Measurements from ENCODE around the gene RNF181. TPM values are rescaled to one million over a fixed set of nuclear protein-coding genes. Genes with fewer than 3 reads are reported as not detected.
A peak's percentile ranks its signal among the peaks of the same experiment; 100 is the strongest.

The RNF181 gene
- total RNA-seq, 1 donor = 146 TPM

DNA sequence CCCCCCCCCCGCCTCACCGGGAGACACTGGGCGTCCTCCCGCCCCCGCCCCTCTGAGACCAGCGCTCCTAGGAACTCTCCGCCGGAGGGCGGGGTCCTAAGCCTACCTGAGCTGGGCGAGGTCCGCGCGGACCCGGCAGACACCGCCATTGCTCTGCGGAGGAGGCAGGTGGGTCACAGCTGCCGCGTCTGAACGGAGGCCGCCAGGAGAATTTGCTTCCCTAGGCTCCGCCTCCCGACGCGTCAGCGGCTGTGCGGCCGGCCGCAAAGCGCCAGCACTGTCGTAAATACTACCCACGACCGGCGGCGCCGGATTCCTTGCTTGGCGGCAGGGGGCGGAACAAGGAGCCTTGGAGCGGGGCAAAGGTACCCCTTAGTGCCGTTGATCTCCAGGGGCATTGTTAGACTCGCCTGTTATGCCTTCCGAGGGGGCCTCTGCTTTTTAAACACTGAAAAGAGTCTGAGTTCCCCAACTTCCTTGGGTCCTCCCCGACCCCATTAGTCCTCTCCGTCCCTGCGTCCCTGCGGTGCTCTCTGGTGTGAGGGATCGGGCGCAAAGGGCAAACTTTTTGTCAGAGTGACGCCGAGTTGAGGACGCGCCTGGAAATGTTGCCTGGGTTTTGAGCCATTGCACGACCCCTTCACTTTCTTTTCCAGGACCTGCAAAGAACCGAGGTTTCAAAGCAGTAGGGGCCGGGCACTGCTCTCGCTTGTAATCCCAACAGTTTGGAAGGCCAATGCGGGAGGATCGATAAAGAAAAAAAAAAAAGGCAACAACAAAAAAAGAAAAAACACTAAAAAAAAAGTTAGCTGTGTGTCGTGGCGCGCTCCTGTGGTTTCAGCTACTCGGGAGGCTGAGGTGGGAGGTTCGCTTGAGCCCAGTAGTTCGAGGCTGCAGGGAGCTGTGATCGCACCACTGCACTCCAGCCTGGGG is 34.0 kb upstream of the RNF181 start, which contains the start of gene GGCX:
Gene GGCX (minus strand): TSS at position 214 of the 933 bp plus-strand sequence. CDS start 65 bp downstream, at position 149.
- TF ChIP-seq, protein P1, sequence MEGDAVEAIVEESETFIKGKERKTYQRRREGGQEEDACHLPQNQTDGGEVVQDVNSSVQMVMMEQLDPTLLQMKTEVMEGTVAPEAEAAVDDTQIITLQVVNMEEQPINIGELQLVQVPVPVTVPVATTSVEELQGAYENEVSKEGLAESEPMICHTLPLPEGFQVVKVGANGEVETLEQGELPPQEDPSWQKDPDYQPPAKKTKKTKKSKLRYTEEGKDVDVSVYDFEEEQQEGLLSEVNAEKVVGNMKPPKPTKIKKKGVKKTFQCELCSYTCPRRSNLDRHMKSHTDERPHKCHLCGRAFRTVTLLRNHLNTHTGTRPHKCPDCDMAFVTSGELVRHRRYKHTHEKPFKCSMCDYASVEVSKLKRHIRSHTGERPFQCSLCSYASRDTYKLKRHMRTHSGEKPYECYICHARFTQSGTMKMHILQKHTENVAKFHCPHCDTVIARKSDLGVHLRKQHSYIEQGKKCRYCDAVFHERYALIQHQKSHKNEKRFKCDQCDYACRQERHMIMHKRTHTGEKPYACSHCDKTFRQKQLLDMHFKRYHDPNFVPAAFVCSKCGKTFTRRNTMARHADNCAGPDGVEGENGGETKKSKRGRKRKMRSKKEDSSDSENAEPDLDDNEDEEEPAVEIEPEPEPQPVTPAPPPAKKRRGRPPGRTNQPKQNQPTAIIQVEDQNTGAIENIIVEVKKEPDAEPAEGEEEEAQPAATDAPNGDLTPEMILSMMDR (IDR thresholded peaks at IDR 0.05; ENCODE audit: extremely low read depth, low read depth, low read length) = no peak
- Histone ChIP-seq H3K79me2 (ENCODE audit: insufficient read depth, low read length) (peaks cover 44% of the 10 kb centered on the region), H3K4me2 (ENCODE audit: insufficient read depth, low read length) (peak within 1 kb of the TSS; percentile 97), H3K27me3 (ENCODE audit: insufficient read depth, low read length) (no peaks in the 10 kb centered on the region), H3K4me1 (ENCODE audit: insufficient read depth, low read length) (peaks cover 12% of the 10 kb centered on the region), H4K20me1 (ENCODE audit: insufficient read depth, low read length) (peaks cover 13% of the 10 kb centered on the region), H3K4me3 (ENCODE audit: insufficient read depth, low read length) (peak within 1 kb of the TSS; percentile 98), H3K27ac (ENCODE audit: low read depth, low read length) (peak within 1 kb of the TSS; percentile 72), H2AFZ (ENCODE audit: low read length) (peak within 1 kb of the TSS; percentile 100), H3K9me3 (ENCODE audit: low read depth, low read length) (no peaks in the 10 kb centered on the region), H3K36me3 (ENCODE audit: insufficient read depth, low read length) (peaks cover 21% of the 10 kb centered on the region)
- peak; percentile 98 for DNase-seq (ENCODE audit: insufficient read length, low spot score, missing footprints)

DNA sequence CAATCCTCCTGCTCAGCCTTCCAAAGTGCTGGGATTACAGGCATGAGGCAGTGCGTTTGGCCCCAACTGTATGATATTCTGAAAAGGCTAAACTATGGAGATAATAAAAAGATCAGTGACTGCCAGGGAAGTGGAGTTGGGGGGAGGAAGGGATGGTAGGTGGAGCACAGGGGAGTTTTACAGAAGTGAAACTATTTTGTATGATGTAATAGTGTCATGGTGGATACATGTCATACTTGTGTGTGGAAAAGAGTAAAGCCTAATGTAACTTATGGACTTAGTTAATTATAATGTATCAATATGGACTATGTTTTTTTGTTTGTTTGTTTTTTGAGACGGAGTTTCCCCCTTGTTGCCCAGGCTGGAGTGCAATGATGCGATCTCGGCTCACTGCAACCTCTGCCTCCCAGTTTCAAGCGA is 31.4 kb upstream of the RNF181 start:
- no peak overlapping the region for H3K4me3 ChIP-seq (ENCODE audit: insufficient read depth, low read length)

DNA sequence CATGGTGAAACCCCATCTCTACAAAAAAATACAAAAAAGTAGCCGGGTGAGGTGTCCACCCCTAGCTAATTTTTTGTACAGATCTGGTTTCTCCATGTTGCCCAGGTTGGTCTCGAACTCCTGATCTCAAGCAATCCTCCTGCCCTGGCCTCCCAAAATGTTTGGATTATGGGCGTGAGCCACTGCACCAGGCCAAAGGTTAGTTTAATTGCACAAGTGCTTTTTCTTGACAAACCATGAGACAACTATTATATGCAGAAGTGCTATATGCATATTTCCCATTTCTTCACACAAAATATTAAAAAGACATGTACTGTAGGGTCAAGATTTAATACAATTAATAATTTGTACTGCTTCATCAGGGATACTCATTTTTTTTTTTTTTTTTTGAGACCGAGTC is 29.3 kb upstream of the RNF181 start:
- TF ChIP-seq, protein P1 (IDR thresholded peaks at IDR 0.05; ENCODE audit: extremely low read depth, low read depth, low read length) = no peak
- no peak overlapping the region for H2AFZ ChIP-seq (ENCODE audit: low read length)
- H3K9me3 ChIP-seq (ENCODE audit: low read depth, low read length) = no peaks in the 10 kb centered on the region
- H3K27ac ChIP-seq (ENCODE audit: low read depth, low read length) = no peak overlapping the region
- no peak overlapping the region for H3K4me2 ChIP-seq (ENCODE audit: insufficient read depth, low read length)
- H3K36me3 ChIP-seq (ENCODE audit: insufficient read depth, low read length) = no peaks in the 10 kb centered on the region
- H3K27me3 ChIP-seq (ENCODE audit: insufficient read depth, low read length) = peaks cover 10% of the 10 kb centered on the region
- peaks cover under 1% of the 10 kb centered on the region for H3K79me2 ChIP-seq (ENCODE audit: insufficient read depth, low read length)
- H4K20me1 ChIP-seq (ENCODE audit: insufficient read depth, low read length) = no peaks in the 10 kb centered on the region
- DNase-seq (ENCODE audit: insufficient read length, low spot score, missing footprints) = no peak
- H3K4me3 ChIP-seq (ENCODE audit: insufficient read depth, low read length) = no peak overlapping the region
- H3K4me1 ChIP-seq (ENCODE audit: insufficient read depth, low read length) = no peaks in the 10 kb centered on the region

More for the DNA sequence above, 31.4 kb upstream of the RNF181 start:
- H3K4me1 ChIP-seq (ENCODE audit: insufficient read depth, low read length) = peaks cover 12% of the 10 kb centered on the region
- TF ChIP-seq, protein P1 (IDR thresholded peaks at IDR 0.05; ENCODE audit: extremely low read depth, low read depth, low read length) = no peak
- H4K20me1 ChIP-seq (ENCODE audit: insufficient read depth, low read length) = peaks cover 1% of the 10 kb centered on the region
- H3K9me3 ChIP-seq (ENCODE audit: low read depth, low read length) = no peaks in the 10 kb centered on the region
- no peak overlapping the region for H3K4me2 ChIP-seq (ENCODE audit: insufficient read depth, low read length)
- peaks cover 21% of the 10 kb centered on the region for H3K79me2 ChIP-seq (ENCODE audit: insufficient read depth, low read length)
- H3K27me3 ChIP-seq (ENCODE audit: insufficient read depth, low read length) = no peaks in the 10 kb centered on the region
- H3K27ac ChIP-seq (ENCODE audit: low read depth, low read length) = no peak overlapping the region
- H3K36me3 ChIP-seq (ENCODE audit: insufficient read depth, low read length) = peaks cover under 1% of the 10 kb centered on the region
- DNase-seq (ENCODE audit: insufficient read length, low spot score, missing footprints) = no peak
- H2AFZ ChIP-seq (ENCODE audit: low read length) = no peak overlapping the region

DNA sequence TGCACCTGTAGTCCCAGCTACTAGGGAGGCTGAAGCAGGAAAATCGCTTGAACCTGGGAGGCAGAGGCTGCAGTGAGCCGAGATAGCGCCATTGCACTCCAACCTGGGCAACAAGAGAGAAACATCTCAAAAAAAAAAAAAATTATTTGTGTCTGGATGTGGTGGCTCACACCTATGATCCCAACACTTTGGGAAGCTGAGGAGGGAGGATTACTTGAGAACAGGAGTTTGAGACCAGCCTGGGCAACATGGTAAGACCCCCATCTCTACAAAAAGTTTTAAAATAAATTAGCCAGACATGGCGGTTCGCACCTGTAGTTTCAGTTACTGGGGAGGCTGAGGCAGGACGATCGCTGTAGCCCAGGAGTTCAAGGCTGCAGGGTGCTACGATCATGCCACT is 19.8 kb upstream of the RNF181 start:
- no peak for DNase-seq (ENCODE audit: insufficient read length, low spot score, missing footprints)
- Histone ChIP-seq H3K79me2 (ENCODE audit: insufficient read depth, low read length) (no peaks in the 10 kb centered on the region), H3K36me3 (ENCODE audit: insufficient read depth, low read length) (no peaks in the 10 kb centered on the region), H3K4me1 (ENCODE audit: insufficient read depth, low read length) (no peaks in the 10 kb centered on the region), H3K4me2 (ENCODE audit: insufficient read depth, low read length) (no peak overlapping the region), H3K27ac (ENCODE audit: low read depth, low read length) (no peak overlapping the region), H3K27me3 (ENCODE audit: insufficient read depth, low read length) (peaks cover 3% of the 10 kb centered on the region), H3K4me3 (ENCODE audit: insufficient read depth, low read length) (no peak overlapping the region), H2AFZ (ENCODE audit: low read length) (no peak overlapping the region), H4K20me1 (ENCODE audit: insufficient read depth, low read length) (no peaks in the 10 kb centered on the region), H3K9me3 (ENCODE audit: low read depth, low read length) (no peaks in the 10 kb centered on the region)
- TF ChIP-seq, protein P1 (IDR thresholded peaks at IDR 0.05; ENCODE audit: extremely low read depth, low read depth, low read length) = no peak

Data from osteoblast (primary cell).